ENCODE measurements around the gene PPP4R1. TPM values are rescaled to one million over a fixed set of nuclear protein-coding genes. Genes with fewer than 3 reads are reported as not detected.

The PPP4R1 gene
- total RNA-seq, 1 donor from 2014 or later = 115 TPM

DNA sequence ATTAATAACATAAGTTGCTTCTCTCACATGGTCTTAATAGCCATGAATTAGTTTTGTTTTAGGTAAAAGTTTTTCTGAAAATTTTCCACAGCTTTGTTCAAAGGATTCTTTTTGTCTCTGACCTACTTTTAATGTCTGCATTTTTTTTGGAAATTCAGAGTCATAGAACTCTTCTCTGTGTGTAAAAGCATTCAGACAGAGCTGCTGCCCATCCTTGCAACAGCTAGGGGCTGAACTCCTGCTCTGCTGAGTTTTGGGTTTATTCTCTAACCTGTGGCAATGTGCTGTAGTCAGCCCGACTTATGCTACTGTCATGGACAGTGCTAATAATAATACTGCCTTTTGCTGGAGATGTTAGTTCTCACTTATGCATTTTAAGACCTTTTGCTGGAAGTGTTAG is 95.0 kb downstream of the PPP4R1 start:
- no peak for DNase-seq (ENCODE audit: low spot score in 2 of 2, unreplicated experiment in 2 of 2)
- H3K9me3 Mint-ChIP-seq = no peaks in the 10 kb centered on the region
- H3K4me3 Mint-ChIP-seq = no peak overlapping the region
- no peak overlapping the region for H3K27ac Mint-ChIP-seq
- peaks cover 7% of the 10 kb centered on the region for H3K4me1 Mint-ChIP-seq
- H3K36me3 Mint-ChIP-seq = peaks cover 21% of the 10 kb centered on the region
- H3K27me3 Mint-ChIP-seq (ENCODE audit: low read depth) = no peaks in the 10 kb centered on the region
- TF ChIP-seq, protein P1, sequence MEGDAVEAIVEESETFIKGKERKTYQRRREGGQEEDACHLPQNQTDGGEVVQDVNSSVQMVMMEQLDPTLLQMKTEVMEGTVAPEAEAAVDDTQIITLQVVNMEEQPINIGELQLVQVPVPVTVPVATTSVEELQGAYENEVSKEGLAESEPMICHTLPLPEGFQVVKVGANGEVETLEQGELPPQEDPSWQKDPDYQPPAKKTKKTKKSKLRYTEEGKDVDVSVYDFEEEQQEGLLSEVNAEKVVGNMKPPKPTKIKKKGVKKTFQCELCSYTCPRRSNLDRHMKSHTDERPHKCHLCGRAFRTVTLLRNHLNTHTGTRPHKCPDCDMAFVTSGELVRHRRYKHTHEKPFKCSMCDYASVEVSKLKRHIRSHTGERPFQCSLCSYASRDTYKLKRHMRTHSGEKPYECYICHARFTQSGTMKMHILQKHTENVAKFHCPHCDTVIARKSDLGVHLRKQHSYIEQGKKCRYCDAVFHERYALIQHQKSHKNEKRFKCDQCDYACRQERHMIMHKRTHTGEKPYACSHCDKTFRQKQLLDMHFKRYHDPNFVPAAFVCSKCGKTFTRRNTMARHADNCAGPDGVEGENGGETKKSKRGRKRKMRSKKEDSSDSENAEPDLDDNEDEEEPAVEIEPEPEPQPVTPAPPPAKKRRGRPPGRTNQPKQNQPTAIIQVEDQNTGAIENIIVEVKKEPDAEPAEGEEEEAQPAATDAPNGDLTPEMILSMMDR (IDR thresholded peaks at IDR 0.05; ENCODE audit: unreplicated experiment) = no peak

DNA sequence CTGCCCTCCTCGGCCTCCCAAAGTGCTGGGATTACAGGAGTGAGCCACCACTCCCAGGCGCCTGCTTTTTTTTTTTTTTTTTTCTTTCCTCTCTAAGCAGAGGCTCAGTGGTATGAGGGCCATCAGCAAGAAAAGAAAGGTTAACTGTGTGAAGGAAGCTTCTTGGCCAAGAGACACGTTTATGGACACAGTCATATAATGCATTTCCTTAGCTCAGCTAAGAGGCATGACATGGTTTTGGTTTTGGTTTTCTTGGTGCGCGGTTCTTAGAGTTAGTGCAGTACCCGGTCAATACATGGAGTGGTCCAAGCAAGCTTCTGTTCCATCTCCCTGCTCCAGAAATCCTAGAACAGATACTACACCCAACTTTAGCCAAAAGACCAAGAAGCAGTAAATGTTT is 96.5 kb downstream of the PPP4R1 start:
- Mint-ChIP-seq H3K4me3 (no peak overlapping the region), H3K27me3 (ENCODE audit: low read depth) (no peaks in the 10 kb centered on the region), H3K9me3 (no peaks in the 10 kb centered on the region), H3K36me3 (peaks cover 20% of the 10 kb centered on the region), H3K27ac (no peak overlapping the region), H3K4me1 (peaks cover 12% of the 10 kb centered on the region)
- no peak for DNase-seq (ENCODE audit: low spot score in 2 of 2, unreplicated experiment in 2 of 2)
- TF ChIP-seq, protein P1 (IDR thresholded peaks at IDR 0.05; ENCODE audit: unreplicated experiment) = no peak

GRCh38 chr18:9516437-9517064 is 97.8 kb downstream of the PPP4R1 start:
- H3K4me3 Mint-ChIP-seq = no peak overlapping the region
- peaks cover 8% of the 10 kb centered on the region for H3K36me3 Mint-ChIP-seq
- no peaks in the 10 kb centered on the region for H3K9me3 Mint-ChIP-seq
- peak overlapping the region; percentile 80 for H3K27ac Mint-ChIP-seq
- DNase-seq (ENCODE audit: low spot score in 2 of 2, unreplicated experiment in 2 of 2) = no peak
- H3K27me3 Mint-ChIP-seq (ENCODE audit: low read depth) = no peaks in the 10 kb centered on the region
- H3K4me1 Mint-ChIP-seq = peaks cover 12% of the 10 kb centered on the region
- TF ChIP-seq, protein P1 (IDR thresholded peaks at IDR 0.05; ENCODE audit: unreplicated experiment) = peak; percentile 91

GRCh38 chr18:9513971-9514512 is 100.3 kb downstream of the PPP4R1 start:
- Mint-ChIP-seq H3K36me3 (peaks cover 8% of the 10 kb centered on the region), H3K4me1 (peaks cover 12% of the 10 kb centered on the region), H3K4me3 (no peak overlapping the region), H3K27me3 (ENCODE audit: low read depth) (no peaks in the 10 kb centered on the region), H3K27ac (peak overlapping the region; percentile 25), H3K9me3 (no peaks in the 10 kb centered on the region)
- no peak for DNase-seq (ENCODE audit: low spot score in 2 of 2, unreplicated experiment in 2 of 2)
- TF ChIP-seq, protein P1 (IDR thresholded peaks at IDR 0.05; ENCODE audit: unreplicated experiment) = no peak

DNA sequence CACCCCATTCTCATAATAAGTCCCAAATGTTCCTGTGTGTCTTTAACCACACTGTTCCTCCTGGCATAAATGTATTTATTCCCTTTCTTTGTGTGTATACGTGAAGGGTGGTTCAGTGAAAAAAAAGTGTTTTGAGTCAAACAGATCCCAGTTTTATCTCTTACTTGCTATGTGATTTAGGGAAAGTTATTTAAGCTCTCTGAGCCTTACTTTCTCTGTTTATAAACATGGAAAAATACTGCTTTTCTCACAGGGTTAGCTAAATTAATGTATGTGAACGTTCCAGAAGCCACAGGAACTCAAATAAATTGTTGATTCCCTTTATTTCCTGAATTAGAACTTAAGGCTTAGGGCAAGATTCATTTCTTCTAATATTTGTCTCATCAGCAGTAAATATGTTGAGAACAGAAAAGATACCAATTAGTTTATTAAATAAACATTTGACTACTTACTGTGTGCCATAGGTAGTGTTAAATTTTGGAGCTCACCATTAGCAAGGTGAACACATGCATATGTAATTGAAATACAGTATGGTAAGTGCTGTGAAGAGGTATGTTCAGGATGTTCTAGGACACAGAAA is 105.8 kb downstream of the PPP4R1 start:
- Mint-ChIP-seq H3K4me1 (peaks cover 19% of the 10 kb centered on the region), H3K27ac (peak overlapping the region; percentile 66), H3K36me3 (peaks cover 17% of the 10 kb centered on the region), H3K9me3 (peaks cover 18% of the 10 kb centered on the region), H3K4me3 (no peak overlapping the region), H3K27me3 (ENCODE audit: low read depth) (no peaks in the 10 kb centered on the region)
- TF ChIP-seq, protein P1 (IDR thresholded peaks at IDR 0.05; ENCODE audit: unreplicated experiment) = no peak
- DNase-seq (ENCODE audit: low spot score in 2 of 2, unreplicated experiment in 2 of 2) = no peak

Data from mesothelial cell of epicardium (in vitro differentiated cells).